H1 (cell line): ENCODE results near the gene CEP85L. TPM values are rescaled to one million over a fixed set of nuclear protein-coding genes. Genes with fewer than 3 reads are reported as not detected.

ENCODE experiments used
- CTCF ChIA-PET: fragments of 300-600 bp; sonication (Branson Sonifier 250); formaldehyde crosslinking; loops from one replicate; lab custom pipeline; 2021; ENCODE audit not compliant: partially characterized antibody; lab: Charles Lee
- POLR2A ChIA-PET: fragments of 300-600 bp; sonication (Branson Sonifier 250); formaldehyde crosslinking; loops from one replicate; lab custom pipeline; 2021; ENCODE audit warnings: inconsistent platforms; ENCODE audit not compliant: partially characterized antibody; lab: Charles Lee
- DNase-seq, 2 experiments: peaks; one replicate each; pipeline versions ENCODE4 v3.0.0 to v3.0.0-alpha.2; 2010 to 2022; ENCODE audit warnings: low spot score in 2 of 2, low read depth in 1 of 2, mixed read lengths in 1 of 2
- FAIRE-seq: peaks from 2 replicates; lab custom pipeline; 2011; peaks lifted over from hg19 to GRCh38; lab: Jason Lieb, UNC
- H2AFZ ChIP-seq: 2 replicates; pipeline ENCODE4 v1.8.1; 2012; ENCODE audit warnings: low read length, inconsistent platforms
- H2AK5ac ChIP-seq: 2 replicates; pipeline ENCODE4 v1.6.1; 2013; ENCODE audit warnings: low read depth, low read length
- H2BK120ac ChIP-seq: replicated peaks from 2 replicates; pipeline ENCODE3; 2013; ENCODE audit warnings: low read depth, low read length, inconsistent platforms
- H2BK12ac ChIP-seq: 2 replicates; pipeline ENCODE4 v1.6.1; 2013; ENCODE audit warnings: low read depth, low read length
- H2BK15ac ChIP-seq: 2 replicates; pipeline ENCODE4 v1.6.1; 2013; ENCODE audit warnings: low read length
- H2BK20ac ChIP-seq: 2 replicates; pipeline ENCODE4 v1.6.1; 2013; ENCODE audit warnings: low read length
- H2BK5ac ChIP-seq: 2 replicates; pipeline ENCODE4 v1.6.1; 2013; ENCODE audit warnings: low read depth, low read length
- H3K14ac ChIP-seq: 2 replicates; pipeline ENCODE4 v1.6.1; 2013; ENCODE audit warnings: inconsistent platforms; ENCODE audit not compliant: insufficient read length
- H3K18ac ChIP-seq: 2 replicates; pipeline ENCODE4 v1.6.1; 2013; ENCODE audit warnings: low read length; ENCODE audit errors: extremely low read depth
- H3K23ac ChIP-seq: 2 replicates; pipeline ENCODE4 v1.6.1; 2013; ENCODE audit warnings: inconsistent platforms; ENCODE audit not compliant: insufficient read length
- H3K23me2 ChIP-seq: 2 replicates; pipeline ENCODE4 v1.6.1; 2013; ENCODE audit warnings: low read depth, low read length
- H3K27ac ChIP-seq: 2 replicates; pipeline ENCODE4 v1.6.1; 2011; ENCODE audit warnings: low read depth, low read length, inconsistent platforms
- H3K27me3 ChIP-seq, 4 experiments: replicated peaks in 1 of 4; 1 replicate in 1 of 4; 2 replicates in 3 of 4; pipeline versions ENCODE4 v1.6.1 to v1.8.1; 2011 to 2013; ENCODE audit warnings: low read length in 3 of 4, mild to moderate bottlenecking in 3 of 4, inconsistent platforms in 2 of 4, mixed read lengths in 2 of 4, moderate library complexity in 1 of 4; ENCODE audit not compliant: control insufficient read depth in 3 of 4, insufficient read depth in 3 of 4; ENCODE audit errors: extremely low read depth in 1 of 4
- H3K36me3 ChIP-seq, 4 experiments: 2 replicates each; pipeline versions ENCODE4 v1.6.1 to v1.8.1; 2011 to 2013; ENCODE audit warnings: mild to moderate bottlenecking in 4 of 4, low read length in 3 of 4, moderate library complexity in 2 of 4, control low read depth in 1 of 4, inconsistent platforms in 1 of 4; ENCODE audit not compliant: insufficient read depth in 4 of 4, control insufficient read depth in 2 of 4
- H3K4ac ChIP-seq: replicated peaks from 2 replicates; pipeline ENCODE3; 2013; ENCODE audit warnings: low read length, low read depth, mixed read lengths, inconsistent platforms; ENCODE audit not compliant: insufficient read length
- H3K4me1 ChIP-seq, 4 experiments: replicated peaks in 1 of 4; 1 replicate in 1 of 4; 2 replicates in 3 of 4; pipeline versions ENCODE4 v1.6.1 to v1.8.1; 2011 to 2013; ENCODE audit warnings: low read length in 3 of 4, inconsistent platforms in 2 of 4, mixed read lengths in 1 of 4; ENCODE audit not compliant: insufficient read depth in 4 of 4, control insufficient read depth in 3 of 4
- H3K4me2 ChIP-seq, 2 experiments: 2 replicates each; pipeline versions ENCODE4 v1.6.1 to v1.8.1; 2011 to 2013; ENCODE audit warnings: low read depth in 2 of 2, low read length in 2 of 2, control low read depth in 1 of 2, inconsistent platforms in 1 of 2, mild to moderate bottlenecking in 1 of 2; ENCODE audit not compliant: insufficient read depth in 1 of 2
- H3K4me3 ChIP-seq, 4 experiments: fragments of 200-600, 300-600 bp in 1 of 4; sonication (generic), shearing (Covaris generic), sonication (Bioruptor Twin) in 1 of 4; 2 replicates each; pipeline versions ENCODE4 v1.5.1 to v1.8.1; 2011 to 2016; ENCODE audit warnings: low read length in 4 of 4, low read depth in 3 of 4, control low read depth in 2 of 4, inconsistent platforms in 2 of 4, mild to moderate bottlenecking in 2 of 4, mixed read lengths in 1 of 4, moderate library complexity in 1 of 4; ENCODE audit not compliant: insufficient read depth in 2 of 4; ENCODE audit errors: extremely low read depth in 1 of 4
- H3K56ac ChIP-seq: replicated peaks from 2 replicates; pipeline ENCODE3; 2013; ENCODE audit warnings: low read depth, mild to moderate bottlenecking, mixed read lengths, low read length, inconsistent platforms; ENCODE audit not compliant: insufficient read length
- H3K79me1 ChIP-seq: 2 replicates; pipeline ENCODE4 v1.6.1; 2013; ENCODE audit warnings: low read depth, low read length, control low read depth
- H3K79me2 ChIP-seq, 2 experiments: 2 replicates each; pipeline versions ENCODE4 v1.6.1 to v1.8.1; 2012 to 2013; ENCODE audit warnings: low read length in 2 of 2, mild to moderate bottlenecking in 2 of 2, inconsistent platforms in 1 of 2; ENCODE audit not compliant: insufficient read depth in 2 of 2, control insufficient read depth in 1 of 2
- H3K9ac ChIP-seq, 4 experiments: replicated peaks in 1 of 4; 1 replicate in 1 of 4; 2 replicates in 3 of 4; pipeline versions ENCODE4 v1.6.1 to v1.8.1; 2011 to 2013; ENCODE audit warnings: low read depth in 3 of 4, low read length in 3 of 4, control low read depth in 2 of 4, mild to moderate bottlenecking in 2 of 4, moderate library complexity in 2 of 4, inconsistent platforms in 1 of 4; ENCODE audit errors: extremely low read depth in 1 of 4
- H3K9me3 ChIP-seq, 2 experiments: 2 replicates each; pipeline versions ENCODE4 v1.6.1 to v1.8.1; 2012 to 2013; ENCODE audit warnings: mild to moderate bottlenecking in 2 of 2, moderate library complexity in 2 of 2, control low read depth in 1 of 2, inconsistent platforms in 1 of 2, low read depth in 1 of 2, low read length in 1 of 2, mixed read lengths in 1 of 2; ENCODE audit not compliant: insufficient read depth in 2 of 2
- H4K20me1 ChIP-seq, 2 experiments: replicated peaks in 1 of 2; 2 replicates each; pipeline versions ENCODE3 to v1.8.1; 2011 to 2013; ENCODE audit warnings: inconsistent platforms in 2 of 2, low read length in 2 of 2, mild to moderate bottlenecking in 1 of 2; ENCODE audit not compliant: insufficient read depth in 2 of 2, control insufficient read depth in 1 of 2
- H4K5ac ChIP-seq: 2 replicates; pipeline ENCODE4 v1.6.1; 2013; ENCODE audit warnings: low read length, low read depth, mixed read lengths, inconsistent platforms; ENCODE audit not compliant: insufficient read length
- H4K8ac ChIP-seq: 2 replicates; pipeline ENCODE4 v1.8.0; 2013; ENCODE audit warnings: mild to moderate bottlenecking, moderate library complexity, low read length, inconsistent platforms; ENCODE audit not compliant: insufficient read depth; ENCODE audit errors: extremely low read depth
- H4K91ac ChIP-seq: replicated peaks from 2 replicates; pipeline ENCODE3; 2013; ENCODE audit warnings: low read length, mixed read lengths, inconsistent platforms; ENCODE audit not compliant: insufficient read length
- ASH2L ChIP-seq: fragments of 200-600, 300-600 bp; sonication (generic); IDR thresholded peaks from one replicate; pipeline ENCODE4 v1.7.1; 2017; ENCODE audit warnings: low read length
- CHD1 ChIP-seq: IDR thresholded peaks from 2 replicates; pipeline ENCODE4 v1.6.1; 2012; ENCODE audit warnings: low read depth, low read length, improper control_type of control experiment
- NANOG ChIP-seq: IDR thresholded peaks from 2 replicates; pipeline ENCODE4 v1.6.1; 2011; ENCODE audit warnings: low read length, low read depth, mild to moderate bottlenecking, inconsistent platforms; ENCODE audit not compliant: insufficient read depth, poor library complexity, severe bottlenecking
- POLR2AphosphoS5 ChIP-seq: IDR thresholded peaks from 2 replicates; pipeline ENCODE4 v1.6.1; 2011; ENCODE audit warnings: low read depth, low read length
- POU5F1 ChIP-seq: IDR thresholded peaks from 2 replicates; pipeline ENCODE4 v1.6.1; 2011; ENCODE audit warnings: low read depth, mild to moderate bottlenecking, low read length, moderate library complexity
- SIRT6 ChIP-seq: IDR thresholded peaks from one replicate; pipeline ENCODE4 v1.7.1; 2012; ENCODE audit warnings: low read length, inconsistent platforms
- TBP ChIP-seq: IDR thresholded peaks from 2 replicates; pipeline ENCODE4 v1.6.1; 2011; ENCODE audit warnings: low read depth, low read length, improper control_type of control experiment
- TCF12 ChIP-seq: IDR thresholded peaks from 2 replicates; pipeline ENCODE4 v1.6.1; 2011; ENCODE audit warnings: low read depth, mild to moderate bottlenecking, low read length
- WGBS, 2 experiments: shearing (Covaris generic) in 1 of 2; methylation state at CpG; one replicate each; pipeline versions ENCODE4 v1.1.6 to v1.1.7; 2013 to 2015; ENCODE audit warnings: low lambda C conversion rate in 2 of 2, mixed read lengths in 2 of 2, inconsistent platforms in 1 of 2, low coverage in 1 of 2, missing lambda C conversion rate in 1 of 2; ENCODE audit not compliant: insufficient replicate concordance in 2 of 2, insufficient coverage in 1 of 2, insufficient read length in 1 of 2; ENCODE audit errors: extremely low coverage in 1 of 2, missing lambda C conversion rate in 1 of 2; 5-methylcytosine and 5-hydroxymethylcytosine counted together
- polyA plus RNA-seq, 7 experiments: library from polyadenylated mRNA; depleted of rRNA in 3 of 7; stranded (reverse) in 5 of 7; unstranded in 2 of 7; fragments of >200 nt in 5 of 7; fragments of 200-250 nt in 2 of 7; gene quantifications; 1 replicate in 5 of 7; 2 replicates in 1 of 7; 4 replicates in 1 of 7; pipeline versions ENCODE4 v1.2.1 to v1.2.3, GENCODE V29; 2011 to 2013; ENCODE audit warnings: missing spikeins in 2 of 7, mixed read lengths in 2 of 7
- total RNA-seq: library from RNA; stranded (reverse); fragmentation: NEBNext Ultra II Directional; extraction: Animal tissue kit (Norgen Biotek cat#: 25700); gene quantifications from 2 replicates; pipeline ENCODE4 v1.2.1, GENCODE V29; 2021

The CEP85L gene
- total and polyA plus RNA-seq, 2 of the 8 experiments (the other 6 are each of a cell fraction or from before 2014, with no cell fraction given), result 3.2 to 27.6 TPM

DNA sequence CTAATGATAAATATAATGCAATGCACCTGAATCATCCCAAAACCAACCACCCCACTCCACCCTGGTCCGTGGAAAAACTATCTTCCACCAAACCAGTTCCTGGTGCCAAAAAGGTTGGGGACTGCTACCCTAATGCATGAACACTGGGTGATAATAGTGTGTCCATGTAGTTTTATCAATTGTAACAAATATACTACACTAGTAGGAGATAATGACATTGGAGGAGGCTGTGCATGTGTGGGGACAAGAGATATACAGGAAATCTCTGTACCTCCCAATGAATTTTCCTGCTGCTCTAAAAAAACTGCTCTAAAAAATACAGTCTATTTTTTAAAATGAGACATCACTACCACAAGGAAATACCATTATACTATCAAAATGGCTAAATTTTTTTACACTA lies 20.5 kb downstream of the CEP85L start:
- no peak for DNase-seq
- Histone ChIP-seq H3K9me3 (peaks cover 3 to 5% of the 10 kb centered on the region in 2 experiments; a peak in 2 of 4 replicates), H2BK20ac (no peak overlapping the region), H2BK15ac (no peak overlapping the region), H2BK12ac (no peak overlapping the region), H4K8ac (no peak overlapping the region), H3K4me2 (no peak overlapping the region), H4K20me1 (no peaks in the 10 kb centered on the region), H3K9ac (no peak overlapping the region), H2BK5ac (no peak overlapping the region), H3K4me3 (no peak overlapping the region), H4K5ac (no peak overlapping the region), H3K18ac (no peak overlapping the region), H3K56ac (no peak overlapping the region), H3K4ac (no peak overlapping the region), H3K27ac (no peak overlapping the region), H2AFZ (no peak overlapping the region), H2BK120ac (no peak overlapping the region), H3K27me3 (no peaks in the 10 kb centered on the region), H3K14ac (no peak overlapping the region), H2AK5ac (no peak overlapping the region), H3K79me1 (no peaks in the 10 kb centered on the region), H3K23ac (no peak overlapping the region), H3K36me3 (peaks cover 0 to 5% (median 0%) of the 10 kb centered on the region in 4 experiments; a peak in 2 of 8 replicates), H3K4me1 (peaks cover 0 to 10% (median 5%) of the 10 kb centered on the region in 4 experiments; a peak in 4 of 7 replicates), H3K23me2 (no peaks in the 10 kb centered on the region), H3K79me2 (peaks cover 0 to 8% of the 10 kb centered on the region in 2 experiments; a peak in 2 of 4 replicates), H4K91ac (no peak overlapping the region)
- TF ChIP-seq SIRT6, result no peak
- no peak for TF ChIP-seq ASH2L
- TF ChIP-seq NANOG, result no peak
- no peak for TF ChIP-seq TCF12
- no peak for TF ChIP-seq CHD1
- no peak for TF ChIP-seq POLR2AphosphoS5
- TF ChIP-seq TBP, result no peak
- TF ChIP-seq POU5F1, result no peak
- 80% methylated on average over 1 of the region's 1 CpG; no CpG with 5 or more reads in 1 of the 2 experiments for WGBS, 2 experiments
- CTCF ChIA-PET, result no interaction called here
- POLR2A ChIA-PET, result no interaction called here
- FAIRE-seq, result no peak
